ENCODE measurements around the gene ZNF618.

- TF ChIP-seq EP300 (IDR thresholded peaks at IDR 0.05) (no peak), POLR2A (IDR thresholded peaks at IDR 0.05) (no peak), POLR2AphosphoS5 (IDR thresholded peaks at IDR 0.05) (no peak)
- TF ChIP-seq, protein P1, sequence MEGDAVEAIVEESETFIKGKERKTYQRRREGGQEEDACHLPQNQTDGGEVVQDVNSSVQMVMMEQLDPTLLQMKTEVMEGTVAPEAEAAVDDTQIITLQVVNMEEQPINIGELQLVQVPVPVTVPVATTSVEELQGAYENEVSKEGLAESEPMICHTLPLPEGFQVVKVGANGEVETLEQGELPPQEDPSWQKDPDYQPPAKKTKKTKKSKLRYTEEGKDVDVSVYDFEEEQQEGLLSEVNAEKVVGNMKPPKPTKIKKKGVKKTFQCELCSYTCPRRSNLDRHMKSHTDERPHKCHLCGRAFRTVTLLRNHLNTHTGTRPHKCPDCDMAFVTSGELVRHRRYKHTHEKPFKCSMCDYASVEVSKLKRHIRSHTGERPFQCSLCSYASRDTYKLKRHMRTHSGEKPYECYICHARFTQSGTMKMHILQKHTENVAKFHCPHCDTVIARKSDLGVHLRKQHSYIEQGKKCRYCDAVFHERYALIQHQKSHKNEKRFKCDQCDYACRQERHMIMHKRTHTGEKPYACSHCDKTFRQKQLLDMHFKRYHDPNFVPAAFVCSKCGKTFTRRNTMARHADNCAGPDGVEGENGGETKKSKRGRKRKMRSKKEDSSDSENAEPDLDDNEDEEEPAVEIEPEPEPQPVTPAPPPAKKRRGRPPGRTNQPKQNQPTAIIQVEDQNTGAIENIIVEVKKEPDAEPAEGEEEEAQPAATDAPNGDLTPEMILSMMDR (IDR thresholded peaks at IDR 0.05): no peak
These were observed 153.4 kb downstream of the ZNF618 start for GRCh38 chr9:114029311-114030170.
